NT2/D1 (cell line): ENCODE data around the gene ERBB4.

Source experiments
- YY1 ChIP-seq: IDR thresholded peaks from 2 replicates; pipeline ENCODE4 v1.6.1; 2011; ENCODE audit not compliant: insufficient read length, insufficient read depth
- ZNF274 ChIP-seq: IDR thresholded peaks from 2 replicates; pipeline ENCODE4 v1.6.1; 2011; ENCODE audit warnings: mild to moderate bottlenecking, low read depth, low read length

DNA sequence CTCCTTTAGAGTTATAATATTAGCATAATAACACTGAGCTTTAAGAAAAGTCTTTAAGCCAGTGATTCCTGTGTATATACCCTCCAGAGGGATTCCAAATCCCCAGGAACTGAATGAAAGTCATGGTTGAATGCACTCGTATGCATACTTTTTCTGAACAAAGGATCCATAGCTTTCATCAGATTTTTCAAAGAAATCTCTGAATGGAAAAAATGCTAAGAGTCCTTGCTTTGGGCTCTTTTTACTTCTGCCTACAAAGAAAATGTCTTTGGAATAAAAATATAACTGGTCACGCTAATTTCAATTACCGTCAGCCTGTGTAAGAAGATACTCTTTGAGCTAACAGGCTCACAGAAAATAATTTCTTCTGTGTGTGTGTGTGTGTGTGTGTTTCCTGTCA is 939.5 kb downstream of the ERBB4 start:
- TF ChIP-seq YY1 (no peak), ZNF274 (no peak)
